Ammon's horn (tissue), 1 donor: Measurements from ENCODE around the gene HMCN2.
"Not testable (repeated sequence)": the region's sequence is repeated elsewhere in the genome, so short reads cannot be mapped to it uniquely, and the experiment has no call there.

Experiments
- DNase-seq: peaks from one replicate; pipeline ENCODE4 v3.0.0-alpha.2; 2016; ENCODE audit warnings: low spot score

Gene HMCN2

GRCh38 chr9:130432796-130433167, 167.2 kb downstream of the HMCN2 start:
- no peak for DNase-seq

GRCh38 chr9:130433168-130433946, 167.8 kb downstream of the HMCN2 start:
- DNase-seq, result no peak

- no peak for DNase-seq
Observed at GRCh38 chr9:130433947-130434262, 168.3 kb downstream of the HMCN2 start.

DNA sequence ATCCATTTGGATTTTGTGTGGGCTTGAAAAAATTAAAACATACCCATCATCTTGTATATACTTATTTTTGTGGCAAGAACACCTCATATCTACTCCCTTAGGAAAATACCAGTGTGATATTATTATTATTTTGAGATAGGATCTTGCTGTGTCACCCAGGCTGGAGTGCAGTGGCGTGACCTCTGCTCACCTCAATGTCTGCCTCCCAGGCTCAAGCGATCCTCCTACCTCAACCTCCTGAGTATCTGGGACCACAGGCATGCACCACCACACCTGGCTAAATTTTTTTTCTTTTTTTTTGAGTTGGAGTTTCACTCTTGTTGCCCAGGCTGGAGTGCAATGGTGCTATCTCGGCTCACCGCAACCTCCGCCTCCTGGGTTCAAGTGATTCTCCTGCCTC, 169.1 kb downstream of the HMCN2 start:
- not testable (repeated sequence) for DNase-seq

GRCh38 chr9:130437011-130437789, 171.6 kb downstream of the HMCN2 start:
- no peak for DNase-seq

GRCh38 chr9:130438382-130438981, 172.9 kb downstream of the HMCN2 start:
- DNase-seq, result no peak

GRCh38 chr9:130441031-130441430, 175.5 kb downstream of the HMCN2 start:
- no peak for DNase-seq

- no peak for DNase-seq
Observed at GRCh38 chr9:130442746-130443455, 177.3 kb downstream of the HMCN2 start.

DNA sequence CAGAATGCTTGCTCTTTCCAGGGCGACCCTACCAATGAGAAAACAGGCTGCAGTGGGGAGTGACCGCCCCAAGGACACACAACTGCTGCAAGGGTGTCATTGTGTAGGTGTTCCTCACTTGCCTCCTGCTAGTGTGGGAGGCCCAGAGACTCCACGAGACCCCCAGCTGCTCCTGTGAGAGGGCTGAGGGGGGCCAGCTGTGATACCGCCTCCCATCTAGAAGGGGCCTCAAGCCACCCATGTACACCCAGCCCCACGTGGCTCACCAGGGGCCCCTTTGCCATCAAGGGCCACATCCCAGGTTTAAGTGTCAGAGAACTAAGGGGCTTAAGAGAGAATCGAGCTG, 177.9 kb downstream of the HMCN2 start:
- DNase-seq, result no peak

- DNase-seq, result no peak
Observed at GRCh38 chr9:130443840-130444492, 178.4 kb downstream of the HMCN2 start.

GRCh38 chr9:130444565-130445221, 179.1 kb downstream of the HMCN2 start, which contains the start of gene ASS1:
ASS1 (plus strand) TSS chr9:130444961; CDS start chr9:130452229, 7,268 bp downstream.
- no peak for DNase-seq

- no peak for DNase-seq
Observed at GRCh38 chr9:130445268-130445983, 179.9 kb downstream of the HMCN2 start.

DNA sequence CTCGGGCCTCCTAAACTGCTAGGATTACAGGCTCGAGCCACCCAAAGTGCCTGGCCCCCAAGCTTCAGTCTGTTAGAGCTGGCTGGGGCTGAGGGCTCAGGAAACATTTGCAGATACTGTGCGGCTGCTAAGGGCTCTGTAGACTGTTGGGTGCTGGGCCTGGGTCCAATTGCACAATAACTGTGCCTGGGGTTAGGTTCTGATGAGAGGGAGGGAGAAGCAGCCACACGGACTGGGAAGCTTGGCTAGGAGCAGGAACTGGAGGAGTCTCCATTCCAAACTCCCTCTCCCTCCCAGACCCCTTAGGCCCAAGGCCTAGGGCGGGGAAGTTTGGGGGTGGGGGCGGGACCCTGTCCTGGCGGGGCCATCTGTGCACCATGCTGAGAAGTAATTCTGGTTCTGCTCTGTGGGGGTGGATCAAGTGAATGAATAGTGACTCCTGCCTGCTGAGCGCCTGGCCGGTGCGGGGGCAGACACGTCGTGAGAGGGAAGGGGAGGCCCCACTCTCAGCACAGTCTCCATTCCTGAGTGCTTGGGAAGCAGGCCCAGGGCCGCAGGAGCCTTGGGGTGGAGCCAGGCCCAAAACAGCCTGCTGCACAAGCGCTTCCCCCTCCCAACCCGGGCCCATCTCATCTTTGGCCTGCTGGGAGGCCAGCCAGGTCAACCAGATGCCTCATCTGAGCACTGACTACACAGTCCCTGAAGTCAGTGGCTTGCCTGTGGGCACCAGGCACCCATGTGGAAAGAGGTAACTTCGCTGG, 180.7 kb downstream of the HMCN2 start:
- peak; percentile 61 for DNase-seq

- DNase-seq, result no peak
Observed at GRCh38 chr9:130447193-130447816, 181.7 kb downstream of the HMCN2 start.

- no peak for DNase-seq
Observed at GRCh38 chr9:130448035-130448624, 182.6 kb downstream of the HMCN2 start.

DNA sequence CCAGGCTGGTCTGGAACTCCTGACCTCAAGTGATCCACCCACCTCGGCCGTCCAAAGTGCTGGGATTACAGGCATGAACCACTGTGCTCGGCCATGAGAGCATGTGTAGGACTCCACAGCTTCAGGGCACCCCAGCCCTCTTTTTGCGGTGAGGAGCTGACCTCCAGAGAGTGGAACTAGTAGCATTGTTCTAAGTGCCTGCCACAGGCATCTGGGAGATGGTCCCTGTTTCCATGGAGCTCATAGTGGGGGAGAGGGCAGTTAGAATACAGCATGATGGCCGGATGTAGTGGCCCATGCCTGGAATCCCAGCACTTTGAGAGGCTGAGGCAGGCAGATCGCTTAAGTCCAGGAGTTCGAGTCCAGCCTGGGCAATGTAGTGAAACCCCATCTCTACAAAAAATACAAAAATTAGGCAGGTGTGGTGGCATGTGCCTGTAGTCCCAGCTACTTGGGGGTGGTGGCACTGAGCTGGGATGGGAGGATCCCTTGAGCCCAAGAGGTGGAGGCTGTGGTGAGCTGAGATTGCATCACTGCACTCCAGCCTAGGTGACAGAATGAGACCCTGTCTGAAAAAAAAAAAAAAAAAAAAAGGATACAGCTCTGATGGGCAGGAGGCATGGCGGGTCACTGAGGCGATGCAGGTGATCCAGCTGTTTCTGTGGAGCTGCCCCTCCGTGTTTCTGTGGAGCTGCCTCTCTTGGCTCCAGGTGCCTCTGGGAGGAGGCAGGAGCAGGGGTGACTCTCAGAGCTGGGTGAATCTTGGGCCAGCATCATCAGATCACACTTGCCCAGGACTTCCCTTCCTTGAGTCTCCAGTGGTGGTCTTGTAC, 183.4 kb downstream of the HMCN2 start:
- DNase-seq, result no peak

DNA sequence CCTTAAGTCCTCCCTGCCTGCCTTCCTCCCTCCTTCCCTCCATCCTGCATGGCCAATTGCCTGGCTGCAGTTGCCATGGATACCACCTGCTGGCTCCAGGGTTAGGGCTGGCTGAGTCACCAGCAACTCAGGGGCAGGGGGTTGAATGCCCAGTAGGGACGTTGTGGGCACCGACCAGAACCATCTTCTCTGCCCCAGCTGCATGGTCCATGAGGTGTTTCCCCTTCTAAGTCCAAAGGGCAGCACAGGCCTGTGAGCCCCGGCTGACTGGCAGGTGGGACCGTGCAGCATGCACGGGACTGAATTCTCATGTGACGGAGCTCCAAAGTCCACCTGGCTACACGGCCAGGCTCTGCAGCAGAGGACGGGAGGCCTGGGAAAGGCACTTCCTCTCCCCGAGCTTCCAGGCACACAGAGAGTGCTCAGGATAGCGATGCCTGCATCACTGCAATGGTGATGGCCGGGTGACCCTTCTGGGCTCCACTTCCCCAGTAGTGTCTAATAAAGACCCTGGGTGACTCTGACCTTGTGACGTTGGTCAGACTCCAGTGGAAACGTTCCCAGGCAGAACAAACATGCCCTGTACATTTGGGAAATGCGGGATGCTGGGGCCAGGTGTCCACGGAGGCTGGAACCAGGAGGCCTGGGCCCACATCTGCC, 184.9 kb downstream of the HMCN2 start:
- DNase-seq, result no peak

DNA sequence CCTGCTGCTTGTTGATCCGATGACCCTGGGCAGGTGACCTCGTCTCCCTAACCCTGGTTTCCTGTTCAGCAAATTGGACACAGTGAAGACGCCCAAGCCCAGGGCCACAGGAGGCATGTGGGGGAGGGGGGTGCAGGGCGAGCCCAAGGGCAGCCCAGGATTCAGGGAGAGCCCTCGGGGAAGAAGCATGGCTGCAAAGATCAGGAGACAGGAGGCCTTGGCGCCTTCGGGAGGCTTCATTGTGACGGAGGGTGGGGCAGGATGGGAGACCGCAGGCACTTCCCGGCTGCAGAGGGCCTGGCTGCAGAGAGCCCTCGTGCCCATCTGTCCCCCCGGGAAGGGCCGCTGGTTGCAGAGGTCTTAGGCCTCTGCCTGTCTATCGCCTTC, 185.4 kb downstream of the HMCN2 start:
- DNase-seq, result no peak
